ENCODE results near the gene IFIT2. TPM values are rescaled to one million over a fixed set of nuclear protein-coding genes. Genes with fewer than 3 reads are reported as not detected.
"Not testable (repeated sequence)": the region's sequence is repeated elsewhere in the genome, so short reads cannot be mapped to it uniquely, and the experiment has no call there.

The IFIT2 gene
- total RNA-seq, 1 experiment from 2014 or later = 0.45 TPM

DNA sequence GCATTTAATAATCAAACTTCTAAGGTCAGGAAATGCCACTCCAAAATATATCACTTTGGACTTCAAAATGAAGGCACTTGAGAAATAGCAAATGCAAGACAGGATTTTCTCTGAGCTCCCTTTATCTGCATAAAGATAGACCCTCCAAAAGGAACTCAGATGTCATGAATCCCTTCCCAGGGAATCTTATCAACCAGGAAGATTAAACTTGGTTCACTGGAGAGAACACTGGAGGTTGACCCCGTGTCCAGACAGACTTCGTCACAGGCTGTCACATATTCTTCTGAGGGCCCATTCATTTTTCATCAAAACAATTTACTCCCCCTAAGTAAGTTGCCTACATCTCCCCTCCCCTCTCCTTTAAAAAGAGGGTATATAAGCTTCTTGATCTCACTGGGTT is 47.1 kb downstream of the IFIT2 start:
- no peak overlapping the region for H3K4me3 ChIP-seq (ENCODE audit: insufficient read depth, low read depth, low read length)
- DNase-seq = no peak
- no peaks in the 10 kb centered on the region for H3K27me3 ChIP-seq (ENCODE audit: control insufficient read depth, insufficient read depth, low read length)
- no peaks in the 10 kb centered on the region for H3K36me3 ChIP-seq (replicated peaks; ENCODE audit: control insufficient read depth, insufficient read depth, low read length)

- not testable (repeated sequence) for H3K4me3 ChIP-seq (ENCODE audit: insufficient read depth, low read depth, low read length); H3K36me3 ChIP-seq (replicated peaks; ENCODE audit: control insufficient read depth, insufficient read depth, low read length); H3K27me3 ChIP-seq (ENCODE audit: control insufficient read depth, insufficient read depth, low read length); DNase-seq
These were observed 48.9 kb downstream of the IFIT2 start for GRCh38 chr10:89350631-89351315.

GRCh38 chr10:89351412-89351779 is 49.5 kb downstream of the IFIT2 start:
- Histone ChIP-seq H3K27me3 (ENCODE audit: control insufficient read depth, insufficient read depth, low read length) (no peaks in the 10 kb centered on the region), H3K36me3 (replicated peaks; ENCODE audit: control insufficient read depth, insufficient read depth, low read length) (no peaks in the 10 kb centered on the region), H3K4me3 (ENCODE audit: insufficient read depth, low read depth, low read length) (no peak overlapping the region)
- DNase-seq = no peak

DNA sequence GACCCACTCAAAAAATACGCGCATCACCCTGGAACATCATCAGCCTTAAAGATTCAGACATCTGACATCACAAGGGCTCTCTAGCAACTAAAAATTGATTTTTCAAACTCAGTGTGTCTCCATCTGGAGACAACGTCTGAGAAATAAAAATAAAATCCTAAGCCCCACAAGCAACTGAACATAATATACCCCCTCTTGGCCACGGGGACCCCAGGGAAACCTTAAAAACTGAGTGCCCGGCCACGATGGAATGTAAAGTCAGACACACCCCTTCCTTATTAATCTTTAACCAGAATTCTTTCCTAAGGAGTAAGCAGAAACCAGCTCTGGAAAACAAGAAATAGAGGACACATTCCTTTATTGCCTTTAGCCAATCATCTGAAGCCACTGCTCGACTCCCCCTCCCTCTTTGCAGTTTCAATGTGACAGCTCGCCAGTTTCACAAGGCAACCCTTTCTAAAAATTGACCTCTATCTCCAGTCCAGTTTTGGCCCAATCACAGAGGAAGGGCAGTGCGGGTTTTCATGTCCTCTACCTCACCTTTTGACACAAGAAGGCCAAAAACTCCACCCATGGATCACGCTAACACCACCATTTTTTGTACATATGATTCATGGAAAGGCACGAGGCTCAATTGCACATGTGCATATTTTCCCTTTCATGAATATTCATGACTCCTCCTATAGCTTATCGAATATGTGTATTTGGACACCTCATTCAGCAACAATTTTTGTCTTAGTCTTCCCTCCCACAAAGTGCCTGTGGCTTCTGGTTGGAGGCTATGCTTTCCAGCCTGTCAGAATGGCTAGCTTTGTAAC is 50.1 kb downstream of the IFIT2 start:
- Histone ChIP-seq H3K4me3 (ENCODE audit: insufficient read depth, low read depth, low read length) (no peak overlapping the region), H3K27me3 (ENCODE audit: control insufficient read depth, insufficient read depth, low read length) (no peaks in the 10 kb centered on the region), H3K36me3 (replicated peaks; ENCODE audit: control insufficient read depth, insufficient read depth, low read length) (no peaks in the 10 kb centered on the region)
- DNase-seq = no peak

GRCh38 chr10:89352802-89353201 is 51.0 kb downstream of the IFIT2 start:
- H3K4me3 ChIP-seq (ENCODE audit: insufficient read depth, low read depth, low read length) = no peak overlapping the region
- DNase-seq = no peak
- H3K27me3 ChIP-seq (ENCODE audit: control insufficient read depth, insufficient read depth, low read length) = no peaks in the 10 kb centered on the region
- H3K36me3 ChIP-seq (replicated peaks; ENCODE audit: control insufficient read depth, insufficient read depth, low read length) = no peaks in the 10 kb centered on the region

GRCh38 chr10:89355394-89355931 is 53.6 kb downstream of the IFIT2 start:
- Histone ChIP-seq H3K4me3 (ENCODE audit: insufficient read depth, low read depth, low read length) (no peak overlapping the region), H3K27me3 (ENCODE audit: control insufficient read depth, insufficient read depth, low read length) (no peaks in the 10 kb centered on the region), H3K36me3 (replicated peaks; ENCODE audit: control insufficient read depth, insufficient read depth, low read length) (no peaks in the 10 kb centered on the region)
- DNase-seq = no peak

GRCh38 chr10:89357096-89357495 is 55.2 kb downstream of the IFIT2 start:
- no peak for DNase-seq
- Histone ChIP-seq H3K27me3 (ENCODE audit: control insufficient read depth, insufficient read depth, low read length) (no peaks in the 10 kb centered on the region), H3K4me3 (ENCODE audit: insufficient read depth, low read depth, low read length) (no peak overlapping the region), H3K36me3 (replicated peaks; ENCODE audit: control insufficient read depth, insufficient read depth, low read length) (no peaks in the 10 kb centered on the region)

DNA sequence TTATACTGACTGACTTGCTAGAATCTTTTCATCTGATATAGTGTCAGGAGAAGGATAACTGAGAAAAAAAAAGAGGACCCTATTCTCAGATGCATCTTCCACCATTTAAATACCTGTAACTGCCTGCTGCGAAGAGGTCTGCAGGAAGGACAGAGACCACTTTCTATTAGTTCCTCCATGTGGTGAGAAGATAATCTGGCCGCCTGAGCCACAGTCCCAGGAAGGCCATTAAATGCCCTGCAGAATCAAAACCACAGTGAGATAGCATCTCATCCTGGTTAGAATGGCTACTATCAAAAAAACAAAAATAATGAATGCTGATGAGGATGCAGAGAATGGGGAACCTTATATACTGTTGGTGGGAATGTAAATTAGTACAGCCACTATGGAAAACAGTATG is 56.1 kb downstream of the IFIT2 start:
- H3K27me3 ChIP-seq (ENCODE audit: control insufficient read depth, insufficient read depth, low read length) = no peaks in the 10 kb centered on the region
- H3K36me3 ChIP-seq (replicated peaks; ENCODE audit: control insufficient read depth, insufficient read depth, low read length) = no peaks in the 10 kb centered on the region
- no peak overlapping the region for H3K4me3 ChIP-seq (ENCODE audit: insufficient read depth, low read depth, low read length)
- DNase-seq = no peak

Other genes with a start within 250 kb of the IFIT2 start
- gene CH25H, start 94.7 kb upstream of the IFIT2 start, total RNA-seq (2014; rRNA removed; shearing (Covaris generic)) = not detected in 2 replicates
- 10.1 and 14.9 TPM in 2 replicates for gene LIPA, start 50.3 kb upstream of the IFIT2 start, total RNA-seq (2014; rRNA removed; shearing (Covaris generic))
- gene IFIT3, start 26.0 kb downstream of the IFIT2 start, total RNA-seq (2014; rRNA removed; shearing (Covaris generic)) = 0.22 and 0.45 TPM in 2 replicates
- gene IFIT1B, start 76.0 kb downstream of the IFIT2 start, total RNA-seq (2014; rRNA removed; shearing (Covaris generic)) = not detected in 2 replicates
- 3.7 and 4.0 TPM in 2 replicates for gene IFIT1, start 90.6 kb downstream of the IFIT2 start, total RNA-seq (2014; rRNA removed; shearing (Covaris generic))
- gene IFIT5, start 112.5 kb downstream of the IFIT2 start, total RNA-seq (2014; rRNA removed; shearing (Covaris generic)) = 1.7 and 2.3 TPM in 2 replicates
- 4.1 and 5.4 TPM in 2 replicates for gene SLC16A12, start 233.5 kb downstream of the IFIT2 start, total RNA-seq (2014; rRNA removed; shearing (Covaris generic))

All from H7 (cell line).